ENCODE results near the gene CLN5. TPM values are rescaled to one million over a fixed set of nuclear protein-coding genes. Genes with fewer than 3 reads are reported as not detected.

CLN5 gene
- total and polyA plus RNA-seq, 2 of the 13 experiments (the other 11 are each of a cell fraction or from before 2014, with no cell fraction given): 10.1 to 13.7 TPM

DNA sequence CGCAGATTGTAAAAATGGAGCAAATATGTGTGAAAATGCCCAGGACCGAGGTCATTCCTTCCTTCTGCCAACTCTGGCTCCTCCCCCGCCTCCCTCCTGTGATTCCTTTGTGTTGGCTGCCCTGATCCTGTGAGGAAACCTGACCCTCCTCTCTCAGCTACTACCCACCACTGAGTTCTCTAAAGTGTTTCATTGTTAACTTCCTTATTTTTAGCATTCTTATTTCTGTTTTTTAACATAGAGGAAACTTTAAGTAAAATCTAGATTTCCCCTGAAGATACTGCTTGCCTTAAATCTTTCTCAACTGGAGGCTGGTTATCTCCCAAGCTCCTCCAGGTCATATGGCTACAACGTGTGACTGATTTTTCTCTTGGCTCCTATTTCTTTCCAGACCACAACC, 56.8 kb downstream of the CLN5 start:
- peaks cover 2 to 16% of the 10 kb centered on the region in 2 experiments; a peak in 4 of 5 replicates for H3K36me3 ChIP-seq (replicated peaks in 1 of 2; ENCODE audit: control insufficient read depth in 1 of 2, insufficient read depth in 2 of 2, low read length in 2 of 2)
- POLR2A ChIA-PET: no interaction called here
- FAIRE-seq: no peak
- no peak overlapping the region for H3K4me3 ChIP-seq (replicated peaks in 1 of 3; ENCODE audit: insufficient read depth in 1 of 3, low read depth in 2 of 3, low read length in 3 of 3)
- H3K27ac ChIP-seq (ENCODE audit: extremely low read length, insufficient read depth, low read length): no peak overlapping the region
- no peak for DNase-seq (ENCODE audit: low spot score)
- no peak overlapping the region for H3K9ac ChIP-seq (ENCODE audit: insufficient read depth, low read depth, low read length)
- no peaks in the 10 kb centered on the region for H3K4me1 ChIP-seq (ENCODE audit: insufficient read depth, low read length)
- H3K9me3 ChIP-seq (ENCODE audit: low read length): no peaks in the 10 kb centered on the region
- intact Hi-C loops (cut with micrococcal nuclease; ENCODE audit: unreplicated experiment) (no loop called here), in situ Hi-C loops (cut with HindIII; ENCODE audit: extremely low pct_ligation_motif_present, low pct_unique_long_range_greater_than_20kb) (no loop called here)
- H3K79me2 ChIP-seq (ENCODE audit: insufficient read depth, low read length): no peaks in the 10 kb centered on the region
- no peak for ATAC-seq
- H4K20me1 ChIP-seq (ENCODE audit: insufficient read depth, low read length): no peaks in the 10 kb centered on the region
- H3K27me3 ChIP-seq (ENCODE audit: control insufficient read depth in 1 of 2, insufficient read depth in 2 of 2, low read length in 2 of 2): no peaks in the 10 kb centered on the region
- CTCF ChIA-PET (ENCODE audit: low intra/inter-chr PET ratio, low total read pairs): no interaction called here
- WGBS (ENCODE audit: low lambda C conversion rate): 97% methylated on average over 4 of the region's 4 CpGs
- TF ChIP-seq ISX (CRISPR knock-in tag; conservative IDR thresholded peaks at IDR 0.05) (no peak), ZNF543 (CRISPR knock-in tag; IDR thresholded peaks at IDR 0.05) (no peak), CBX5 (CRISPR knock-in tag; IDR thresholded peaks at IDR 0.05; ENCODE audit: borderline replicate concordance) (no peak), PPARG (CRISPR knock-in tag; conservative IDR thresholded peaks at IDR 0.05) (no peak), KAT7 (CRISPR knock-in tag; IDR thresholded peaks at IDR 0.05; ENCODE audit: borderline replicate concordance) (no peak), NAIF1 (CRISPR knock-in tag; IDR thresholded peaks at IDR 0.05; ENCODE audit: borderline replicate concordance) (no peak), POLR2G (IDR thresholded peaks at IDR 0.05; ENCODE audit: low read depth, low read length) (no peak), SMAD3 (CRISPR knock-in tag; IDR thresholded peaks at IDR 0.05) (no peak), PITX1 (CRISPR knock-in tag; IDR thresholded peaks at IDR 0.05) (no peak), NONO (IDR thresholded peaks at IDR 0.05) (no peak), NONO (CRISPR knock-in tag; conservative IDR thresholded peaks at IDR 0.05) (no peak)
- TF ChIP-seq, protein P1, sequence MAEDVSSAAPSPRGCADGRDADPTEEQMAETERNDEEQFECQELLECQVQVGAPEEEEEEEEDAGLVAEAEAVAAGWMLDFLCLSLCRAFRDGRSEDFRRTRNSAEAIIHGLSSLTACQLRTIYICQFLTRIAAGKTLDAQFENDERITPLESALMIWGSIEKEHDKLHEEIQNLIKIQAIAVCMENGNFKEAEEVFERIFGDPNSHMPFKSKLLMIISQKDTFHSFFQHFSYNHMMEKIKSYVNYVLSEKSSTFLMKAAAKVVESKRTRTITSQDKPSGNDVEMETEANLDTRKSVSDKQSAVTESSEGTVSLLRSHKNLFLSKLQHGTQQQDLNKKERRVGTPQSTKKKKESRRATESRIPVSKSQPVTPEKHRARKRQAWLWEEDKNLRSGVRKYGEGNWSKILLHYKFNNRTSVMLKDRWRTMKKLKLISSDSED (CRISPR knock-in tag; IDR thresholded peaks at IDR 0.05): no peak
- TF ChIP-seq, protein P2, sequence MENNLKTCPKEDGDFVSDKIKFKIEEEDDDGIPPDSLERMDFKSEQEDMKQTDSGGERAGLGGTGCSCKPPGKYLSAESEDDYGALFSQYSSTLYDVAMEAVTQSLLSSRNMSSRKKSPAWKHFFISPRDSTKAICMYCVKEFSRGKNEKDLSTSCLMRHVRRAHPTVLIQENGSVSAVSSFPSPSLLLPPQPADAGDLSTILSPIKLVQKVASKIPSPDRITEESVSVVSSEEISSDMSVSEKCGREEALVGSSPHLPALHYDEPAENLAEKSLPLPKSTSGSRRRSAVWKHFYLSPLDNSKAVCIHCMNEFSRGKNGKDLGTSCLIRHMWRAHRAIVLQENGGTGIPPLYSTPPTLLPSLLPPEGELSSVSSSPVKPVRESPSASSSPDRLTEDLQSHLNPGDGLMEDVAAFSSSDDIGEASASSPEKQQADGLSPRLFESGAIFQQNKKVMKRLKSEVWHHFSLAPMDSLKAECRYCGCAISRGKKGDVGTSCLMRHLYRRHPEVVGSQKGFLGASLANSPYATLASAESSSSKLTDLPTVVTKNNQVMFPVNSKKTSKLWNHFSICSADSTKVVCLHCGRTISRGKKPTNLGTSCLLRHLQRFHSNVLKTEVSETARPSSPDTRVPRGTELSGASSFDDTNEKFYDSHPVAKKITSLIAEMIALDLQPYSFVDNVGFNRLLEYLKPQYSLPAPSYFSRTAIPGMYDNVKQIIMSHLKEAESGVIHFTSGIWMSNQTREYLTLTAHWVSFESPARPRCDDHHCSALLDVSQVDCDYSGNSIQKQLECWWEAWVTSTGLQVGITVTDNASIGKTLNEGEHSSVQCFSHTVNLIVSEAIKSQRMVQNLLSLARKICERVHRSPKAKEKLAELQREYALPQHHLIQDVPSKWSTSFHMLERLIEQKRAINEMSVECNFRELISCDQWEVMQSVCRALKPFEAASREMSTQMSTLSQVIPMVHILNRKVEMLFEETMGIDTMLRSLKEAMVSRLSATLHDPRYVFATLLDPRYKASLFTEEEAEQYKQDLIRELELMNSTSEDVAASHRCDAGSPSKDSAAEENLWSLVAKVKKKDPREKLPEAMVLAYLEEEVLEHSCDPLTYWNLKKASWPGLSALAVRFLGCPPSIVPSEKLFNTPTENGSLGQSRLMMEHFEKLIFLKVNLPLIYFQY (CRISPR knock-in tag; IDR thresholded peaks at IDR 0.05; ENCODE audit: borderline replicate concordance): no peak
- no TSS peak for BruUV-seq (replicated peaks)
- no peak overlapping the region for H2AFZ ChIP-seq (ENCODE audit: low read length)
- no peak overlapping the region for H3K4me2 ChIP-seq (ENCODE audit: low read depth, low read length)

Measured in HepG2 (cell line).